ENCODE data around the gene BRPF3. TPM values are rescaled to one million over a fixed set of nuclear protein-coding genes. Genes with fewer than 3 reads are reported as not detected.
"Not testable (repeated sequence)": the region's sequence is repeated elsewhere in the genome, so short reads cannot be mapped to it uniquely, and the experiment has no call there.

BRPF3 gene
- total RNA-seq, 1 donor from 2014 or later, result 32.0 TPM

GRCh38 chr6:36217946-36218345 lies 21.4 kb downstream of the BRPF3 start:
- Histone ChIP-seq H3K9me3 (no peaks in the 10 kb centered on the region), H3K4me3 (no peak overlapping the region), H3K27ac (no peak overlapping the region), H3K4me1 (no peaks in the 10 kb centered on the region), H3K27me3 (ENCODE audit: low read depth) (no peaks in the 10 kb centered on the region), H3K36me3 (peaks cover 94% of the 10 kb centered on the region)
- no peak for TF ChIP-seq CTCF (IDR thresholded peaks at IDR 0.05)
- intact Hi-C loops (cut with DNase I), result no loop called here
- no peak for DNase-seq
- ATAC-seq, result no peak

- H3K4me3 ChIP-seq; H3K4me1 ChIP-seq; intact Hi-C loops (cut with DNase I); ATAC-seq; H3K27me3 ChIP-seq (ENCODE audit: low read depth); H3K27ac ChIP-seq; H3K9me3 ChIP-seq; DNase-seq: not testable (repeated sequence)
- H3K36me3 ChIP-seq, result peaks cover 94% of the 10 kb centered on the region
These were observed 22.0 kb downstream of the BRPF3 start for GRCh38 chr6:36218516-36218915.

GRCh38 chr6:36219081-36219480 lies 22.5 kb downstream of the BRPF3 start:
- Histone ChIP-seq H3K36me3 (peaks cover 94% of the 10 kb centered on the region), H3K4me1 (no peaks in the 10 kb centered on the region), H3K9me3 (no peaks in the 10 kb centered on the region), H3K27me3 (ENCODE audit: low read depth) (no peaks in the 10 kb centered on the region), H3K4me3 (no peak overlapping the region), H3K27ac (no peak overlapping the region)
- TF ChIP-seq CTCF (IDR thresholded peaks at IDR 0.05), result no peak
- peak in 1 of 2 donors; percentile 41 for ATAC-seq
- intact Hi-C loops (cut with DNase I), result no loop called here
- no peak for DNase-seq

- H3K27ac ChIP-seq, result no peak overlapping the region
- ATAC-seq, result no peak
- H3K27me3 ChIP-seq (ENCODE audit: low read depth), result no peaks in the 10 kb centered on the region
- no peak for DNase-seq
- H3K36me3 ChIP-seq, result peaks cover 94% of the 10 kb centered on the region
- intact Hi-C loops (cut with DNase I), result no loop called here
- no peak overlapping the region for H3K4me3 ChIP-seq
- no peak for TF ChIP-seq CTCF (IDR thresholded peaks at IDR 0.05)
- no peaks in the 10 kb centered on the region for H3K9me3 ChIP-seq
- H3K4me1 ChIP-seq, result peaks cover 8% of the 10 kb centered on the region
These were observed 23.7 kb downstream of the BRPF3 start for GRCh38 chr6:36220226-36220625.

- DNase-seq, result no peak
- Histone ChIP-seq H3K27me3 (ENCODE audit: low read depth) (no peaks in the 10 kb centered on the region), H3K4me3 (no peak overlapping the region), H3K27ac (no peak overlapping the region), H3K9me3 (no peaks in the 10 kb centered on the region), H3K4me1 (peaks cover 8% of the 10 kb centered on the region), H3K36me3 (peaks cover 94% of the 10 kb centered on the region)
- ATAC-seq, result no peak
- TF ChIP-seq CTCF (IDR thresholded peaks at IDR 0.05), result no peak
- intact Hi-C loops (cut with DNase I), result no loop called here
These were observed 25.1 kb downstream of the BRPF3 start for GRCh38 chr6:36221674-36222073.

GRCh38 chr6:36222924-36223323 lies 26.4 kb downstream of the BRPF3 start:
- no peaks in the 10 kb centered on the region for H3K9me3 ChIP-seq
- DNase-seq (no peak), ATAC-seq (no peak)
- intact Hi-C loops (cut with DNase I), result no loop called here
- no peak overlapping the region for H3K4me3 ChIP-seq
- TF ChIP-seq CTCF (IDR thresholded peaks at IDR 0.05), result no peak
- H3K4me1 ChIP-seq, result peaks cover 8% of the 10 kb centered on the region
- H3K27me3 ChIP-seq (ENCODE audit: low read depth), result no peaks in the 10 kb centered on the region
- H3K36me3 ChIP-seq, result peaks cover 94% of the 10 kb centered on the region
- H3K27ac ChIP-seq, result no peak overlapping the region

All from lower lobe of right lung (tissue), 2 donors.